ENCODE results near the gene ZNF79.

GRCh38 chr9:127482662-127483061 lies 58.5 kb downstream of the ZNF79 start:
- TF ChIP-seq FOXK2 (IDR thresholded peaks at IDR 0.05) (no peak), SUZ12 (IDR thresholded peaks at IDR 0.05) (no peak)

Measured in HEK293T (cell line).